GM23338 (cell line): ENCODE data around the gene CDK16. TPM values are rescaled to one million over a fixed set of nuclear protein-coding genes. Genes with fewer than 3 reads are reported as not detected.

Source experiments
- ATAC-seq: fragments of 200-7000 bp; cut with Tn5 transposase; 3 replicates; pipeline ENCODE4 v1.9.1; 2020
- DNase-seq: peaks from one replicate; pipeline ENCODE4 v3.0.0-alpha.2; 2015; ENCODE audit warnings: low spot score
- H2AFZ ChIP-seq: fragments of 200-600 bp; sonication (generic); 2 replicates; pipeline ENCODE4 v1.8.0; 2016; ENCODE audit warnings: antibody characterized with exemption, mild to moderate bottlenecking, moderate library complexity
- H3F3A ChIP-seq: fragments of 200-600 bp; sonication (generic); replicated peaks from 2 replicates; pipeline ENCODE4 v1.8.0; 2017; ENCODE audit warnings: antibody characterized with exemption, mixed run types, low read depth
- H3K27ac ChIP-seq: fragments of 200-600 bp; sonication (generic); 2 replicates; pipeline ENCODE4 v1.6.1; 2016; ENCODE audit warnings: low read depth
- H3K27me3 ChIP-seq: fragments of 200-600 bp; sonication (generic); 2 replicates; pipeline ENCODE4 v1.8.0; 2016; ENCODE audit warnings: mild to moderate bottlenecking, mixed run types, moderate library complexity; ENCODE audit not compliant: insufficient read depth
- H3K36me3 ChIP-seq: fragments of 200-600 bp; sonication (generic); 2 replicates; pipeline ENCODE4 v1.8.0; 2016; ENCODE audit warnings: mild to moderate bottlenecking; ENCODE audit not compliant: insufficient read depth
- H3K4me1 ChIP-seq: fragments of 200-600 bp; sonication (generic); 2 replicates; pipeline ENCODE4 v1.8.0; 2016; ENCODE audit warnings: mild to moderate bottlenecking, moderate library complexity; ENCODE audit not compliant: insufficient read depth
- H3K4me2 ChIP-seq: fragments of 200-600 bp; sonication (generic); 2 replicates; pipeline ENCODE4 v1.7.1; 2017; ENCODE audit warnings: mixed run types
- H3K4me3 ChIP-seq: fragments of 200-600 bp; sonication (generic); 2 replicates; pipeline ENCODE4 v1.6.1; 2016; ENCODE audit warnings: mixed run types
- H3K79me2 ChIP-seq: fragments of 200-600 bp; sonication (generic); replicated peaks from 2 replicates; pipeline ENCODE4 v1.8.0; 2017; ENCODE audit warnings: mild to moderate bottlenecking; ENCODE audit not compliant: insufficient read depth
- H3K9me2 ChIP-seq: fragments of 200-600 bp; sonication (generic); 2 replicates; pipeline ENCODE4 v1.8.0; 2017; ENCODE audit not compliant: insufficient read depth
- H4K20me1 ChIP-seq: fragments of 200-600 bp; sonication (generic); replicated peaks from 2 replicates; pipeline ENCODE4 v1.8.0; 2017; ENCODE audit warnings: mild to moderate bottlenecking; ENCODE audit not compliant: insufficient read depth
- H3K27ac Mint-ChIP-seq: 2 replicates; pipeline ENCODE4 v1.8.0; 2020; ENCODE audit warnings: inconsistent platforms, mild to moderate bottlenecking, moderate library complexity, mixed read lengths
- H3K27me3 Mint-ChIP-seq: 3 replicates; pipeline ENCODE4 v1.8.0; 2022; ENCODE audit warnings: low read depth, mild to moderate bottlenecking, moderate library complexity, mixed read lengths, inconsistent platforms; ENCODE audit not compliant: insufficient read depth, poor library complexity
- H3K36me3 Mint-ChIP-seq: 3 replicates; pipeline ENCODE4 v1.8.0; 2021; ENCODE audit warnings: low read depth, mild to moderate bottlenecking, inconsistent platforms, moderate library complexity, mixed read lengths
- H3K4me1 Mint-ChIP-seq: 3 replicates; pipeline ENCODE4 v1.8.0; 2020; ENCODE audit warnings: mild to moderate bottlenecking, inconsistent platforms, mixed read lengths
- H3K4me3 Mint-ChIP-seq: 3 replicates; pipeline ENCODE4 v1.8.0; 2021; ENCODE audit warnings: moderate library complexity, mild to moderate bottlenecking, inconsistent platforms, mixed read lengths
- H3K9me3 Mint-ChIP-seq: 3 replicates; pipeline ENCODE4 v1.8.0; 2020; ENCODE audit warnings: moderate library complexity, mild to moderate bottlenecking, inconsistent platforms, mixed read lengths
- CREB1 ChIP-seq: fragments of 250-450 bp; sonication (Bioruptor Pico); IDR thresholded peaks from 2 replicates; pipeline ENCODE4 v1.5.0; 2020; ENCODE audit warnings: low read depth, mild to moderate bottlenecking, moderate library complexity
- CTCF ChIP-seq, 2 experiments: fragments of 200-600 bp in 1 of 2; sonication (generic) in 1 of 2; conservative IDR thresholded peaks; 2 replicates each; pipeline versions ENCODE4 v1.5.1 to v1.6.1; 2016 to 2017; ENCODE audit warnings: antibody characterized with exemption in 2 of 2, low read depth in 2 of 2, mild to moderate bottlenecking in 2 of 2, moderate library complexity in 1 of 2
- ETS1 ChIP-seq: IDR thresholded peaks from 2 replicates; pipeline ENCODE4 v1.6.1; 2016; ENCODE audit warnings: antibody characterized with exemption
- EZH2phosphoT487 ChIP-seq: fragments of 200-600 bp; sonication (generic); IDR thresholded peaks from one replicate; pipeline ENCODE4 v1.8.1; 2018; ENCODE audit warnings: antibody characterized with exemption; ENCODE audit not compliant: unreplicated experiment
- POLR2AphosphoS5 ChIP-seq: IDR thresholded peaks from 2 replicates; pipeline ENCODE4 v1.6.1; 2016; ENCODE audit warnings: antibody characterized with exemption, low read depth
- REST ChIP-seq: IDR thresholded peaks from one replicate; pipeline ENCODE4 v1.6.1; 2018; ENCODE audit warnings: antibody characterized with exemption; ENCODE audit not compliant: unreplicated experiment
- STAT1 ChIP-seq: IDR thresholded peaks from one replicate; pipeline ENCODE4 v1.6.1; 2016; ENCODE audit warnings: antibody characterized with exemption; ENCODE audit not compliant: unreplicated experiment
- polyA plus RNA-seq: library from polyadenylated mRNA; unstranded; fragments of >200 nt; fragmentation: Nextera tagmentation; extraction: Ambion mirVana; gene quantifications from 2 replicates; pipeline ENCODE4 v1.2.1, GENCODE V29; 2016
- total RNA-seq: library from RNA; depleted of rRNA; stranded (reverse); fragments of >200 nt; shearing (Covaris generic); gene quantifications from 2 replicates; pipeline ENCODE4 v1.2.3, GENCODE V29; 2014

Gene CDK16
- total and polyA plus RNA-seq, 2 experiments from 2014 or later, result 58.9 to 158 TPM

- no peak overlapping the region for H3K4me3 ChIP-seq
- no peaks in the 10 kb centered on the region for H3K9me3 Mint-ChIP-seq
- peaks cover 32% of the 10 kb centered on the region for H3K36me3 ChIP-seq
- H3K27ac ChIP-seq, result no peak overlapping the region
- peak in 1 of 2 experiments; percentile 33; a peak in 1 of 4 replicates for TF ChIP-seq CTCF (conservative IDR thresholded peaks at IDR 0.05; ENCODE audit: low read depth in 2 of 2)
- TF ChIP-seq STAT1, result no peak
- no peak for TF ChIP-seq CREB1 (CRISPR knock-in tag)
- TF ChIP-seq REST, result no peak
- TF ChIP-seq ETS1, result no peak
- H2AFZ ChIP-seq, result no peak overlapping the region
- H3K36me3 Mint-ChIP-seq, result peaks cover 92% of the 10 kb centered on the region
- H3K4me2 ChIP-seq, result no peak overlapping the region
- H3K4me3 Mint-ChIP-seq, result no peak overlapping the region
- H3K27me3 Mint-ChIP-seq, result peaks cover 2% of the 10 kb centered on the region
- H3K9me2 ChIP-seq, result no peaks in the 10 kb centered on the region
- H3K79me2 ChIP-seq, result no peaks in the 10 kb centered on the region
- H4K20me1 ChIP-seq, result peaks cover 10% of the 10 kb centered on the region; the same call in 1 of the 2 replicates
- DNase-seq (no peak), ATAC-seq (peak; percentile 35; the same call in 2 of the 3 replicates)
- no peak overlapping the region for H3K27ac Mint-ChIP-seq
- no peaks in the 10 kb centered on the region for H3K4me1 ChIP-seq
- H3K27me3 ChIP-seq, result no peaks in the 10 kb centered on the region
- no peaks in the 10 kb centered on the region for H3F3A ChIP-seq
- H3K4me1 Mint-ChIP-seq, result no peaks in the 10 kb centered on the region
Observed at GRCh38 chrX:47204970-47205369, 13.5 kb upstream of the CDK16 start.

GRCh38 chrX:47206316-47206715 lies 12.2 kb upstream of the CDK16 start:
- Histone ChIP-seq H3K79me2 (no peaks in the 10 kb centered on the region), H3K4me2 (no peak overlapping the region), H2AFZ (no peak overlapping the region), H3K27ac (no peak overlapping the region), H3F3A (no peaks in the 10 kb centered on the region), H3K36me3 (peaks cover 33% of the 10 kb centered on the region), H3K27me3 (no peaks in the 10 kb centered on the region), H3K9me2 (no peaks in the 10 kb centered on the region), H3K4me3 (no peak overlapping the region), H4K20me1 (peaks cover 10% of the 10 kb centered on the region; the same call in 1 of the 2 replicates), H3K4me1 (no peaks in the 10 kb centered on the region)
- Mint-ChIP-seq H3K9me3 (no peaks in the 10 kb centered on the region), H3K27ac (no peak overlapping the region), H3K4me1 (no peaks in the 10 kb centered on the region), H3K27me3 (peaks cover 1% of the 10 kb centered on the region), H3K4me3 (no peak overlapping the region), H3K36me3 (peaks cover 92% of the 10 kb centered on the region)
- ATAC-seq, result no peak
- no peak for DNase-seq
- TF ChIP-seq EZH2phosphoT487, result no peak
- TF ChIP-seq CREB1 (CRISPR knock-in tag), result no peak
- TF ChIP-seq ETS1, result no peak
- TF ChIP-seq REST, result no peak
- TF ChIP-seq CTCF (conservative IDR thresholded peaks at IDR 0.05; ENCODE audit: low read depth in 2 of 2), result no peak
- no peak for TF ChIP-seq STAT1
- no peak for TF ChIP-seq POLR2AphosphoS5
